K562 (cell line): ENCODE results near the gene PCSK5.

ENCODE experiments used
- CAMTA2 ChIP-seq: fragments of 250-450 bp; sonication (Bioruptor Pico); conservative IDR thresholded peaks from 2 replicates; pipeline ENCODE4 v1.5.1; 2022
- ERF ChIP-seq: fragments of 450-650 bp; formaldehyde crosslinking; IDR thresholded peaks from 2 replicates; pipeline ENCODE4 v1.4.0; 2020; ENCODE audit warnings: mild to moderate bottlenecking, mixed read lengths
- JUNB ChIP-seq: fragments of 450-650 bp; formaldehyde crosslinking; conservative IDR thresholded peaks from 2 replicates; pipeline ENCODE4 v1.4.0; 2020; ENCODE audit warnings: mild to moderate bottlenecking
- MAFF ChIP-seq: IDR thresholded peaks from 2 replicates; pipeline ENCODE4 v1.6.1; 2012; ENCODE audit warnings: low read length, improper control_type of control experiment
- MAFK ChIP-seq: IDR thresholded peaks from 2 replicates; pipeline ENCODE4 v1.6.1; 2011; ENCODE audit warnings: low read length, improper control_type of control experiment
- NFATC3 ChIP-seq: fragments of 450-650 bp; IDR thresholded peaks from 2 replicates; pipeline ENCODE4 v1.6.1; 2017; ENCODE audit warnings: mild to moderate bottlenecking
- PHF8 ChIP-seq: fragments of 200-600 bp; sonication (generic); IDR thresholded peaks from 2 replicates; pipeline ENCODE4 v1.6.1; 2012; ENCODE audit warnings: mixed run types, mild to moderate bottlenecking, inconsistent platforms, low read length, moderate library complexity, borderline replicate concordance
- POLR2AphosphoS5 ChIP-seq: IDR thresholded peaks from 2 replicates; pipeline ENCODE4 v1.6.1; 2011; ENCODE audit warnings: mild to moderate bottlenecking, low read depth, low read length, moderate library complexity; ENCODE audit not compliant: control insufficient read depth, insufficient read depth
- TCF7L2 ChIP-seq: fragments of 150-350 bp; IDR thresholded peaks from 2 replicates; pipeline ENCODE4 v1.6.1; 2016; ENCODE audit warnings: low read depth, mild to moderate bottlenecking, low read length, moderate library complexity
- YY1 ChIP-seq, 3 experiments: IDR thresholded peaks; 2 replicates each; pipeline ENCODE4 v1.6.1; 2011; ENCODE audit warnings: low read length in 2 of 3, mild to moderate bottlenecking in 2 of 3, moderate library complexity in 2 of 3, borderline replicate concordance in 1 of 3, control low read depth in 1 of 3, low read depth in 1 of 3; ENCODE audit not compliant: insufficient read depth in 3 of 3, insufficient replicate concordance in 2 of 3, control insufficient read depth in 1 of 3, insufficient read length in 1 of 3; ENCODE audit errors: extremely low read depth in 1 of 3
- ZBTB1 ChIP-seq: sonication (generic); formaldehyde crosslinking; IDR thresholded peaks from 2 replicates; pipeline ENCODE4 v1.8.1; 2023; ENCODE audit warnings: missing genetic modification reagents, low read depth, mild to moderate bottlenecking, borderline replicate concordance

DNA sequence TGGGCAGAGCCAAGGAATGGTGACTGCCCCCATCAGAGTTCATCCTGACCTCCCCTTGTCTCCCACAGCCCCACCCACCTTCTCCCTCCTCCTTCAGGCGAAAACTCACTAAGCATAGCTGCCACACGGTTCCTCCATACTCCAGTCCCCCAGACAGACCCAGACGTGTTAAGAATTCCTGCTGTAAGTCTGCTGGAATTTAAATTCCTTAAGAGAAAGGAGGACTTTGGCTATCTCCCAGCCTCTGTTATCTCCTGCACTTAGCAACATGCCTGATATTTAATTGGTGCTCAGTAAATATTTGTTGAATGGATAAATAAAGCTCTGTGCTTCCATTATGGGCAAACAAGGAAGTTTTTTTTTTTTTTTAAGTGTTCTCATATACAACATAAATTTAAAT lies 290.1 kb downstream of the PCSK5 start:
- TF ChIP-seq POLR2AphosphoS5 (no peak), MAFK (no peak), MAFF (no peak), NFATC3 (no peak), TCF7L2 (no peak), ERF (no peak), CAMTA2 (CRISPR knock-in tag) (no peak), JUNB (CRISPR knock-in tag) (no peak), PHF8 (no peak), YY1 (IDR thresholded peaks at IDR 0.05; ENCODE audit: borderline replicate concordance in 1 of 3, control insufficient read depth in 1 of 3, extremely low read depth in 1 of 3, insufficient read depth in 3 of 3, insufficient read length in 1 of 3, insufficient replicate concordance in 2 of 3, low read depth in 1 of 3, low read length in 2 of 3) (no peak), ZBTB1 (CRISPR knock-in tag) (no peak)
